HAP-1 (cell line): ENCODE results near the gene SF3A2.

Source experiments
- DNase-seq, 2 experiments: peaks; one replicate each; pipeline ENCODE4 v3.0.0-alpha.2; 2016 to 2020; ENCODE audit warnings: low spot score in 2 of 2
- H3K27me3 ChIP-seq: fragments of 250-450 bp; sonication (Bioruptor Pico); 2 replicates; pipeline ENCODE4 v1.5.1; 2020; ENCODE audit warnings: low read depth, mild to moderate bottlenecking, moderate library complexity
- H3K36me3 ChIP-seq: fragments of 250-450 bp; sonication (Bioruptor Pico); replicated peaks from 2 replicates; pipeline ENCODE4 v1.5.1; 2020; ENCODE audit warnings: mild to moderate bottlenecking
- H3K4me1 ChIP-seq: fragments of 250-450 bp; sonication (Bioruptor Pico); 2 replicates; pipeline ENCODE4 v1.5.1; 2020; ENCODE audit warnings: mild to moderate bottlenecking
- H3K4me3 ChIP-seq: fragments of 250-450 bp; sonication (Bioruptor Pico); 2 replicates; pipeline ENCODE4 v1.5.1; 2020; ENCODE audit warnings: mild to moderate bottlenecking, moderate library complexity
- H3K9me3 ChIP-seq: fragments of 250-450 bp; sonication (Bioruptor Pico); 2 replicates; pipeline ENCODE4 v1.5.1; 2020; ENCODE audit warnings: mild to moderate bottlenecking, moderate library complexity
- in situ Hi-C: fragments of 300-500 bp; cut with MboI; formaldehyde crosslinking; loops from 3 replicates; pipeline ENCODE4 v1.14.3; 2020; ENCODE audit warnings: low sequenced_read_pairs, inconsistent platforms, mixed read lengths

Gene SF3A2

GRCh38 chr19:2213799-2214198, 22.8 kb upstream of the SF3A2 start:
- H3K4me1 ChIP-seq, result no peaks in the 10 kb centered on the region
- in situ Hi-C loops, result no loop called here
- H3K27me3 ChIP-seq, result no peaks in the 10 kb centered on the region
- H3K4me3 ChIP-seq, result no peak overlapping the region
- peaks cover 88% of the 10 kb centered on the region for H3K36me3 ChIP-seq
- DNase-seq, result no peak
- H3K9me3 ChIP-seq, result no peaks in the 10 kb centered on the region

GRCh38 chr19:2214251-2214650, 22.4 kb upstream of the SF3A2 start:
- H3K4me1 ChIP-seq, result no peaks in the 10 kb centered on the region
- no peaks in the 10 kb centered on the region for H3K27me3 ChIP-seq
- H3K4me3 ChIP-seq, result no peak overlapping the region
- no peaks in the 10 kb centered on the region for H3K9me3 ChIP-seq
- in situ Hi-C loops, result no loop called here
- no peak for DNase-seq
- peaks cover 89% of the 10 kb centered on the region for H3K36me3 ChIP-seq

GRCh38 chr19:2215281-2215751, 21.3 kb upstream of the SF3A2 start:
- in situ Hi-C loops, result no loop called here
- Histone ChIP-seq H3K27me3 (no peaks in the 10 kb centered on the region), H3K4me3 (no peak overlapping the region), H3K9me3 (no peaks in the 10 kb centered on the region), H3K36me3 (peaks cover 96% of the 10 kb centered on the region), H3K4me1 (no peaks in the 10 kb centered on the region)
- no peak for DNase-seq

- peaks cover 84% of the 10 kb centered on the region for H3K36me3 ChIP-seq
- no peaks in the 10 kb centered on the region for H3K27me3 ChIP-seq
- H3K4me1 ChIP-seq, result no peaks in the 10 kb centered on the region
- H3K9me3 ChIP-seq, result no peaks in the 10 kb centered on the region
- no peak overlapping the region for H3K4me3 ChIP-seq
- in situ Hi-C loops, result no loop called here
- no peak for DNase-seq
Measured at GRCh38 chr19:2216361-2217225, 20.0 kb upstream of the SF3A2 start.

GRCh38 chr19:2217591-2217990, 19.0 kb upstream of the SF3A2 start:
- no peak overlapping the region for H3K4me3 ChIP-seq
- H3K9me3 ChIP-seq, result no peaks in the 10 kb centered on the region
- H3K27me3 ChIP-seq, result no peaks in the 10 kb centered on the region
- H3K36me3 ChIP-seq, result peaks cover 74% of the 10 kb centered on the region
- in situ Hi-C loops, result no loop called here
- no peak for DNase-seq
- H3K4me1 ChIP-seq, result no peaks in the 10 kb centered on the region

GRCh38 chr19:2219726-2220125, 16.9 kb upstream of the SF3A2 start:
- no peaks in the 10 kb centered on the region for H3K9me3 ChIP-seq
- H3K4me1 ChIP-seq, result no peaks in the 10 kb centered on the region
- in situ Hi-C loops, result no loop called here
- H3K36me3 ChIP-seq, result peaks cover 63% of the 10 kb centered on the region
- no peak overlapping the region for H3K4me3 ChIP-seq
- no peaks in the 10 kb centered on the region for H3K27me3 ChIP-seq
- no peak for DNase-seq

GRCh38 chr19:2221250-2221831, 15.3 kb upstream of the SF3A2 start:
- DNase-seq, result no peak
- Histone ChIP-seq H3K4me1 (no peaks in the 10 kb centered on the region), H3K27me3 (no peaks in the 10 kb centered on the region), H3K36me3 (peaks cover 63% of the 10 kb centered on the region), H3K9me3 (no peaks in the 10 kb centered on the region), H3K4me3 (no peak overlapping the region)
- in situ Hi-C loops, result no loop called here

GRCh38 chr19:2221918-2222317, 14.7 kb upstream of the SF3A2 start:
- no peaks in the 10 kb centered on the region for H3K9me3 ChIP-seq
- in situ Hi-C loops, result no loop called here
- DNase-seq, result no peak
- H3K27me3 ChIP-seq, result no peaks in the 10 kb centered on the region
- H3K4me3 ChIP-seq, result no peak overlapping the region
- no peaks in the 10 kb centered on the region for H3K4me1 ChIP-seq
- peaks cover 59% of the 10 kb centered on the region for H3K36me3 ChIP-seq

- H3K9me3 ChIP-seq, result no peaks in the 10 kb centered on the region
- in situ Hi-C loops, result no loop called here
- DNase-seq, result no peak
- H3K4me1 ChIP-seq, result no peaks in the 10 kb centered on the region
- no peak overlapping the region for H3K4me3 ChIP-seq
- no peaks in the 10 kb centered on the region for H3K27me3 ChIP-seq
- peaks cover 50% of the 10 kb centered on the region for H3K36me3 ChIP-seq
Measured at GRCh38 chr19:2223391-2223790, 13.2 kb upstream of the SF3A2 start.

- no peak for DNase-seq
- in situ Hi-C loops, result no loop called here
- H3K9me3 ChIP-seq, result no peaks in the 10 kb centered on the region
- H3K36me3 ChIP-seq, result peaks cover 52% of the 10 kb centered on the region
- H3K27me3 ChIP-seq, result no peaks in the 10 kb centered on the region
- H3K4me3 ChIP-seq, result no peak overlapping the region
- no peaks in the 10 kb centered on the region for H3K4me1 ChIP-seq
Measured at GRCh38 chr19:2223959-2224358, 12.7 kb upstream of the SF3A2 start.

GRCh38 chr19:2224754-2225349, 11.8 kb upstream of the SF3A2 start:
- H3K4me1 ChIP-seq, result no peaks in the 10 kb centered on the region
- no peaks in the 10 kb centered on the region for H3K9me3 ChIP-seq
- DNase-seq, result no peak
- H3K4me3 ChIP-seq, result no peak overlapping the region
- no peaks in the 10 kb centered on the region for H3K27me3 ChIP-seq
- in situ Hi-C loops, result no loop called here
- peaks cover 53% of the 10 kb centered on the region for H3K36me3 ChIP-seq

GRCh38 chr19:2225415-2226050, 11.1 kb upstream of the SF3A2 start:
- H3K4me3 ChIP-seq, result no peak overlapping the region
- no peaks in the 10 kb centered on the region for H3K27me3 ChIP-seq
- no peaks in the 10 kb centered on the region for H3K9me3 ChIP-seq
- no peaks in the 10 kb centered on the region for H3K4me1 ChIP-seq
- no peak for DNase-seq
- H3K36me3 ChIP-seq, result peaks cover 54% of the 10 kb centered on the region
- in situ Hi-C loops, result no loop called here

GRCh38 chr19:2226051-2226839, 10.4 kb upstream of the SF3A2 start:
- no peak for DNase-seq
- no peak overlapping the region for H3K4me3 ChIP-seq
- H3K4me1 ChIP-seq, result no peaks in the 10 kb centered on the region
- H3K9me3 ChIP-seq, result no peaks in the 10 kb centered on the region
- in situ Hi-C loops, result no loop called here
- H3K27me3 ChIP-seq, result no peaks in the 10 kb centered on the region
- H3K36me3 ChIP-seq, result peaks cover 60% of the 10 kb centered on the region
